GM12878 (cell line): ENCODE data around the gene PSMD1. TPM values are rescaled to one million over a fixed set of nuclear protein-coding genes. Genes with fewer than 3 reads are reported as not detected.

ENCODE experiments used
- BCL11A ChIP-seq: IDR thresholded peaks from 2 replicates; pipeline ENCODE4 v1.6.1; 2011; ENCODE audit warnings: low read depth, low read length
- CEBPB ChIP-seq, 2 experiments: fragments of 150-350 bp in 1 of 2; IDR thresholded peaks; 2 replicates each; pipeline ENCODE4 v1.6.1; 2012 to 2014; ENCODE audit warnings: low read depth in 2 of 2, low read length in 2 of 2, borderline replicate concordance in 1 of 2, inconsistent platforms in 1 of 2
- EP300 ChIP-seq, 2 experiments: fragments of 150-350 bp in 1 of 2; IDR thresholded peaks; 2 replicates each; pipeline ENCODE4 v1.6.1; 2011 to 2012; ENCODE audit warnings: low read depth in 2 of 2, low read length in 2 of 2, borderline replicate concordance in 1 of 2, improper control_type of control experiment in 1 of 2, inconsistent platforms in 1 of 2; ENCODE audit not compliant: control insufficient read depth in 1 of 2
- MEF2A ChIP-seq: IDR thresholded peaks from 2 replicates; pipeline ENCODE4 v1.6.1; 2011; ENCODE audit warnings: low read depth, mild to moderate bottlenecking, low read length, moderate library complexity; ENCODE audit not compliant: insufficient read depth
- POU2F2 ChIP-seq: IDR thresholded peaks from 3 replicates; pipeline ENCODE4 v1.6.1; 2011; ENCODE audit warnings: low read depth, mild to moderate bottlenecking, low read length, borderline replicate concordance
- RAD21 ChIP-seq: IDR thresholded peaks from 2 replicates; pipeline ENCODE4 v1.6.1; 2011; ENCODE audit warnings: mild to moderate bottlenecking, low read depth, low read length, moderate library complexity; ENCODE audit not compliant: insufficient read depth
- RB1 ChIP-seq: fragments of 450-650 bp; formaldehyde crosslinking; IDR thresholded peaks from 2 replicates; pipeline ENCODE4 v1.6.1; 2017; ENCODE audit warnings: mild to moderate bottlenecking, borderline replicate concordance
- RFX5 ChIP-seq: IDR thresholded peaks from 2 replicates; pipeline ENCODE4 v1.6.1; 2011; ENCODE audit warnings: low read depth, low read length, improper control_type of control experiment
- RUNX3 ChIP-seq: IDR thresholded peaks from 2 replicates; pipeline ENCODE4 v1.6.1; 2012; ENCODE audit warnings: low read length, inconsistent platforms
- SIN3A ChIP-seq: IDR thresholded peaks from 2 replicates; pipeline ENCODE4 v1.6.1; 2012; ENCODE audit warnings: low read depth, low read length, improper control_type of control experiment
- SIX5 ChIP-seq: IDR thresholded peaks from 2 replicates; pipeline ENCODE4 v1.6.1; 2011; ENCODE audit warnings: mild to moderate bottlenecking, low read depth, low read length, moderate library complexity; ENCODE audit not compliant: severe bottlenecking
- SMAD5 ChIP-seq: IDR thresholded peaks from 2 replicates; pipeline ENCODE4 v1.6.1; 2016; ENCODE audit warnings: antibody characterized with exemption, low read depth
- WRNIP1 ChIP-seq: IDR thresholded peaks from 2 replicates; pipeline ENCODE4 v1.6.1; 2011; ENCODE audit warnings: low read depth, low read length, improper control_type of control experiment, borderline replicate concordance
- ZNF207 ChIP-seq: fragments of 450-650 bp; IDR thresholded peaks from 2 replicates; pipeline ENCODE4 v1.6.1; 2014; ENCODE audit warnings: antibody characterized with exemption, mild to moderate bottlenecking, borderline replicate concordance
- polyA plus RNA-seq, 11 experiments: library from polyadenylated mRNA; depleted of rRNA in 4 of 11; unstranded in 6 of 11; stranded (reverse) in 5 of 11; fragments of >200 nt; fragmentation: Nextera tagmentation in 4 of 11; fragmentation: Illumina TruSeq in 1 of 11; extraction: Ambion mirVana in 4 of 11; extraction: Trizol in 1 of 11; gene quantifications; 1 replicate in 1 of 11; 2 replicates in 10 of 11; pipeline versions ENCODE4 v1.2.1 to v1.2.3, GENCODE V29; 2011 to 2016; ENCODE audit warnings: inconsistent platforms in 2 of 11, missing spikeins in 2 of 11, low read depth in 1 of 11
- total RNA-seq, 4 experiments: library from RNA; depleted of rRNA in 3 of 4; stranded (reverse); fragments of >200 nt in 3 of 4; fragmentation: Illumina TruSeq in 1 of 4; extraction: Trizol in 1 of 4; gene quantifications; 2 replicates each; pipeline versions ENCODE4 v1.2.1 to v1.2.3, GENCODE V29; 2013 to 2021
- TF ChIP-seq, protein P1 (sequence below): fragments of 450-650 bp; IDR thresholded peaks from 2 replicates; pipeline ENCODE4 v1.6.1; 2017; ENCODE audit warnings: mild to moderate bottlenecking, moderate library complexity
- TF ChIP-seq, protein P2 (sequence below): IDR thresholded peaks from 2 replicates; pipeline ENCODE4 v1.6.1; 2011; ENCODE audit warnings: low read depth, mild to moderate bottlenecking, low read length, moderate library complexity, borderline replicate concordance; ENCODE audit errors: extremely low read depth
- TF ChIP-seq, protein P3 (sequence below): fragments of 450-650 bp; IDR thresholded peaks from 2 replicates; pipeline ENCODE4 v1.6.1; 2017; ENCODE audit warnings: mild to moderate bottlenecking, low read depth, inconsistent platforms; ENCODE audit not compliant: poor library complexity, severe bottlenecking
- TF ChIP-seq, protein P4 (sequence below): fragments of 450-650 bp; formaldehyde crosslinking; IDR thresholded peaks from 2 replicates; pipeline ENCODE4 v1.4.0; 2022; ENCODE audit warnings: mild to moderate bottlenecking, moderate library complexity

Gene PSMD1
- total and polyA plus RNA-seq, 10 of the 15 experiments (the other 5 are each of a cell fraction or from before 2014, with no cell fraction given) = 87.4 to 220 (median 139) TPM

DNA sequence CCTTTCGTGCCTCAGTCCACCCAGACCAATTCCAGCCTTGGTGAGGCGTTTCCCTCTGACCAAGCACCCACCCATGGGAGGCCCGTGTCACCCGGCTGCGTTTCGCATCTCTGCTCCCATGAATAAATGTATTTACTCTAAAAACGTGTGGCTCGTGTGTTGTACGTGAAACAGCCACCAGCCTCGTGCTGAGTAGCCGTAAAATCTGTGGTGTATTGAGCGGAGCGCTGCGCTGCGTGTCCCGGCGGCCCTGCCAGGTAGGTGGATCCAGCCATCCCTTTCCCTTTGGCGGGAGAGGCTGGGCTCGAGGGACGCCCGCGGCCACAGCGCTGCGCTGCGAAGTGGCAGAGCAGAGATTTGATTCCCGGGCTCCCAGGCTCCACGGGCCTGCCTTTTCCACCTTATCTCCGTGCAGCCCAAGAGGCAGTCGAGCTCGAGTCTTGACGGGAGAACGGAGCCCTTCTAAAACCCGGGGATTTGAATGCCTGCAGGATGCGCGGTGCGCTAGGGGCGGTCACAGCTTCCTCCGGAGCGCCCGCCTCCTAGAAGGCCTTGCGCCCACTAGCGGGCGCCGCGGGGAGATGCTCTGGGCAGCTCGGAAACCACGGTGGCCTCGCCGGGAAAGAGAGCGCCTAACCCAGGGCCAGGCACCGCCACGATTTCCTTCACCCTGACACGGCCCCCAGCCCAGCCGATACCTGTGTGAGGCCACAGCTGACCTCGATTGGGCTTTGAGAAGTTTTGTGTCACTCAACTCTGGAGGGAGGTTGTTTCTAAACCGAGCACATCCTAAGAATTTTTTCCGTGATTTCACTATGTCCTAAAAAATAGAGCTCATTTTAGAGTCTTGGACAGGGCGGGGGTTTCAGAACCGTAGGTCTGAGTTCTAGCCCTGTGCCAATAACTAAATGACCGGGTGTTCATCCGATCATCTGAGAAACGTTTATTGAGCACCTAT is 3.9 kb upstream of the PSMD1 start (continued):
- TF ChIP-seq, protein P1, sequence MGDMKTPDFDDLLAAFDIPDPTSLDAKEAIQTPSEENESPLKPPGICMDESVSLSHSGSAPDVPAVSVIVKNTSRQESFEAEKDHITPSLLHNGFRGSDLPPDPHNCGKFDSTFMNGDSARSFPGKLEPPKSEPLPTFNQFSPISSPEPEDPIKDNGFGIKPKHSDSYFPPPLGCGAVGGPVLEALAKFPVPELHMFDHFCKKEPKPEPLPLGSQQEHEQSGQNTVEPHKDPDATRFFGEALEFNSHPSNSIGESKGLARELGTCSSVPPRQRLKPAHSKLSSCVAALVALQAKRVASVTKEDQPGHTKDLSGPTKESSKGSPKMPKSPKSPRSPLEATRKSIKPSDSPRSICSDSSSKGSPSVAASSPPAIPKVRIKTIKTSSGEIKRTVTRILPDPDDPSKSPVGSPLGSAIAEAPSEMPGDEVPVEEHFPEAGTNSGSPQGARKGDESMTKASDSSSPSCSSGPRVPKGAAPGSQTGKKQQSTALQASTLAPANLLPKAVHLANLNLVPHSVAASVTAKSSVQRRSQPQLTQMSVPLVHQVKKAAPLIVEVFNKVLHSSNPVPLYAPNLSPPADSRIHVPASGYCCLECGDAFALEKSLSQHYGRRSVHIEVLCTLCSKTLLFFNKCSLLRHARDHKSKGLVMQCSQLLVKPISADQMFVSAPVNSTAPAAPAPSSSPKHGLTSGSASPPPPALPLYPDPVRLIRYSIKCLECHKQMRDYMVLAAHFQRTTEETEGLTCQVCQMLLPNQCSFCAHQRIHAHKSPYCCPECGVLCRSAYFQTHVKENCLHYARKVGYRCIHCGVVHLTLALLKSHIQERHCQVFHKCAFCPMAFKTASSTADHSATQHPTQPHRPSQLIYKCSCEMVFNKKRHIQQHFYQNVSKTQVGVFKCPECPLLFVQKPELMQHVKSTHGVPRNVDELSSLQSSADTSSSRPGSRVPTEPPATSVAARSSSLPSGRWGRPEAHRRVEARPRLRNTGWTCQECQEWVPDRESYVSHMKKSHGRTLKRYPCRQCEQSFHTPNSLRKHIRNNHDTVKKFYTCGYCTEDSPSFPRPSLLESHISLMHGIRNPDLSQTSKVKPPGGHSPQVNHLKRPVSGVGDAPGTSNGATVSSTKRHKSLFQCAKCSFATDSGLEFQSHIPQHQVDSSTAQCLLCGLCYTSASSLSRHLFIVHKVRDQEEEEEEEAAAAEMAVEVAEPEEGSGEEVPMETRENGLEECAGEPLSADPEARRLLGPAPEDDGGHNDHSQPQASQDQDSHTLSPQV = 0 out of 2 replicates have a peak, but pooled peaks have one; percentile 54
- TF ChIP-seq MEF2A (no peak), ZNF207 (no peak), RUNX3 (peak; percentile 71), RAD21 (peak; percentile 64), SIX5 (no peak), RB1 (peak; percentile 87; the same call in 1 of the 2 replicates), EP300 (IDR thresholded peaks at IDR 0.05; ENCODE audit: borderline replicate concordance in 1 of 2, control insufficient read depth in 1 of 2, low read depth in 2 of 2, low read length in 2 of 2) (no peak), POU2F2 (0 out of 3 replicates have a peak, but pooled peaks have one; percentile 5), WRNIP1 (no peak), CEBPB (IDR thresholded peaks at IDR 0.05; ENCODE audit: borderline replicate concordance in 1 of 2, low read depth in 2 of 2, low read length in 2 of 2) (no peak), SMAD5 (no peak), SIN3A (0 out of 2 replicates have a peak, but pooled peaks have one; percentile 38), RFX5 (no peak), BCL11A (no peak)
- TF ChIP-seq, protein P2, sequence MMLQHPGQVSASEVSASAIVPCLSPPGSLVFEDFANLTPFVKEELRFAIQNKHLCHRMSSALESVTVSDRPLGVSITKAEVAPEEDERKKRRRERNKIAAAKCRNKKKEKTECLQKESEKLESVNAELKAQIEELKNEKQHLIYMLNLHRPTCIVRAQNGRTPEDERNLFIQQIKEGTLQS = no peak
- TF ChIP-seq, protein P3, sequence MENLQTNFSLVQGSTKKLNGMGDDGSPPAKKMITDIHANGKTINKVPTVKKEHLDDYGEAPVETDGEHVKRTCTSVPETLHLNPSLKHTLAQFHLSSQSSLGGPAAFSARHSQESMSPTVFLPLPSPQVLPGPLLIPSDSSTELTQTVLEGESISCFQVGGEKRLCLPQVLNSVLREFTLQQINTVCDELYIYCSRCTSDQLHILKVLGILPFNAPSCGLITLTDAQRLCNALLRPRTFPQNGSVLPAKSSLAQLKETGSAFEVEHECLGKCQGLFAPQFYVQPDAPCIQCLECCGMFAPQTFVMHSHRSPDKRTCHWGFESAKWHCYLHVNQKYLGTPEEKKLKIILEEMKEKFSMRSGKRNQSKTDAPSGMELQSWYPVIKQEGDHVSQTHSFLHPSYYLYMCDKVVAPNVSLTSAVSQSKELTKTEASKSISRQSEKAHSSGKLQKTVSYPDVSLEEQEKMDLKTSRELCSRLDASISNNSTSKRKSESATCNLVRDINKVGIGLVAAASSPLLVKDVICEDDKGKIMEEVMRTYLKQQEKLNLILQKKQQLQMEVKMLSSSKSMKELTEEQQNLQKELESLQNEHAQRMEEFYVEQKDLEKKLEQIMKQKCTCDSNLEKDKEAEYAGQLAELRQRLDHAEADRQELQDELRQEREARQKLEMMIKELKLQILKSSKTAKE = no peak
- TF ChIP-seq, protein P4, sequence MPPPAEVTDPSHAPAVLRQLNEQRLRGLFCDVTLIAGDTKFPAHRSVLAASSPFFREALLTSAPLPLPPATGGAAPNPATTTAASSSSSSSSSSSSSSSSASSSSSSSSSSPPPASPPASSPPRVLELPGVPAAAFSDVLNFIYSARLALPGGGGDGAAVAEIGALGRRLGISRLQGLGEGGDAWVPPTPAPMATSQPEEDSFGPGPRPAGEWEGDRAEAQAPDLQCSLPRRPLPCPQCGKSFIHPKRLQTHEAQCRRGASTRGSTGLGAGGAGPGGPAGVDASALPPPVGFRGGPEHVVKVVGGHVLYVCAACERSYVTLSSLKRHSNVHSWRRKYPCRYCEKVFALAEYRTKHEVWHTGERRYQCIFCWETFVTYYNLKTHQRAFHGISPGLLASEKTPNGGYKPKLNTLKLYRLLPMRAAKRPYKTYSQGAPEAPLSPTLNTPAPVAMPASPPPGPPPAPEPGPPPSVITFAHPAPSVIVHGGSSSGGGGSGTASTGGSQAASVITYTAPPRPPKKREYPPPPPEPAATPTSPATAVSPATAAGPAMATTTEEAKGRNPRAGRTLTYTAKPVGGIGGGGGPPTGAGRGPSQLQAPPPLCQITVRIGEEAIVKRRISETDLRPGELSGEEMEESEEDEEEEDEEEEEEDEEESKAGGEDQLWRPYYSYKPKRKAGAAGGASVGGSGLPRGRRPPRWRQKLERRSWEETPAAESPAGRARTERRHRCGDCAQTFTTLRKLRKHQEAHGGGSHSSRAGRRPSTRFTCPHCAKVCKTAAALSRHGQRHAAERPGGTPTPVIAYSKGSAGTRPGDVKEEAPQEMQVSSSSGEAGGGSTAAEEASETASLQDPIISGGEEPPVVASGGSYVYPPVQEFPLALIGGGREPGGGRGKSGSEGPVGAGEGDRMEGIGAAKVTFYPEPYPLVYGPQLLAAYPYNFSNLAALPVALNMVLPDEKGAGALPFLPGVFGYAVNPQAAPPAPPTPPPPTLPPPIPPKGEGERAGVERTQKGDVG (CRISPR knock-in tag) = no peak
